K562 (cell line): ENCODE data around the gene CLIC5.

Source experiments
- FOXJ3 ChIP-seq: sonication (generic); formaldehyde crosslinking; IDR thresholded peaks from 2 replicates; pipeline ENCODE4 v1.4.0; 2020; ENCODE audit warnings: mild to moderate bottlenecking, missing genetic modification reagents
- JUNB ChIP-seq: fragments of 450-650 bp; formaldehyde crosslinking; conservative IDR thresholded peaks from 2 replicates; pipeline ENCODE4 v1.4.0; 2020; ENCODE audit warnings: mild to moderate bottlenecking
- KDM1A ChIP-seq, 2 experiments: fragments of 450-650 bp; IDR thresholded peaks; 2 replicates each; pipeline ENCODE4 v1.6.1; 2016; ENCODE audit warnings: mild to moderate bottlenecking in 2 of 2
- NCOA4 ChIP-seq: fragments of 450-650 bp; IDR thresholded peaks from 2 replicates; pipeline ENCODE4 v1.6.1; 2018; ENCODE audit warnings: mild to moderate bottlenecking; ENCODE audit not compliant: partially characterized antibody
- NCOR1 ChIP-seq: fragments of 450-650 bp; IDR thresholded peaks from 2 replicates; pipeline ENCODE4 v1.6.1; 2016; ENCODE audit warnings: mild to moderate bottlenecking, moderate library complexity
- NFE2 ChIP-seq: IDR thresholded peaks from 2 replicates; pipeline ENCODE4 v1.6.1; 2014; ENCODE audit warnings: antibody characterized with exemption, low read depth
- POLR2AphosphoS5 ChIP-seq: IDR thresholded peaks from 2 replicates; pipeline ENCODE4 v1.6.1; 2011; ENCODE audit warnings: mild to moderate bottlenecking, low read depth, low read length, moderate library complexity; ENCODE audit not compliant: control insufficient read depth, insufficient read depth
- POLR3A ChIP-seq: IDR thresholded peaks from 2 replicates; pipeline ENCODE4 v1.6.1; 2011; ENCODE audit warnings: borderline replicate concordance, mild to moderate bottlenecking, moderate library complexity; ENCODE audit not compliant: insufficient read length, insufficient read depth; ENCODE audit errors: extremely low read depth
- RAD21 ChIP-seq, 2 experiments: fragments of 250-450 bp in 1 of 2; fragments of 450-650 bp in 1 of 2; sonication (Bioruptor Pico) in 1 of 2; formaldehyde crosslinking in 1 of 2; IDR thresholded peaks in 1 of 2; conservative IDR thresholded peaks in 1 of 2; 2 replicates each; pipeline versions ENCODE4 v1.4.0 to v1.8.0; 2020 to 2022; ENCODE audit warnings: mild to moderate bottlenecking in 2 of 2, moderate library complexity in 1 of 2
- ZNF239 ChIP-seq: fragments of 250-450 bp; sonication (Bioruptor Pico); IDR thresholded peaks from 2 replicates; pipeline ENCODE4 v1.4.0; 2020; ENCODE audit warnings: mild to moderate bottlenecking
- ZNF316 ChIP-seq: fragments of 450-650 bp; IDR thresholded peaks from 2 replicates; pipeline ENCODE4 v1.6.1; 2016
- ZNF561 ChIP-seq: fragments of 450-650 bp; formaldehyde crosslinking; conservative IDR thresholded peaks from 2 replicates; pipeline ENCODE4 v1.4.0; 2020; ENCODE audit warnings: mild to moderate bottlenecking, moderate library complexity
- TF ChIP-seq, protein P1 (sequence below), 3 experiments: IDR thresholded peaks in 2 of 3; conservative IDR thresholded peaks in 1 of 3; 2 replicates each; pipeline ENCODE4 v1.5.1; 2011 to 2012; ENCODE audit warnings: low read length in 3 of 3, mild to moderate bottlenecking in 3 of 3, control low read depth in 2 of 3, improper control_type of control experiment in 1 of 3, inconsistent platforms in 1 of 3, low read depth in 1 of 3, mixed read lengths in 1 of 3, moderate library complexity in 1 of 3; ENCODE audit not compliant: insufficient read depth in 2 of 3

DNA sequence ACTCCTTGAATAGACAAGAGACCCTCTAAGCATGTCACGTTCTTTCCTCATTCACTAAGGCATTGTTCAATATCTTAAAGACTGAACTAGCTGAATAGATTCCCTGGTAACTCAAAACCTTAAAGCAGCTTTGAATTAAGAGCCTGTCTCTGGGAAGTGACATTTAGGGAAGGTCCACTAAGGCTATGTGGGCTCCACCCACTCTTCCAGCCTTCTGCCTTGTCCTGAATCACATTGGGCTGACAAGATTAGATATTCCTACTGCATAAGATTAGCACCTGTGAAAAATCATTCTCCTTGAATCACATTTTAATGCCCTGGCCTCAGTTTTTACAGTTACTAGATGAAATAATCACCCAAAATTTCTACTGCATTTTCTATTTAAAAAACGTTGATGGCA is 36.3 kb downstream of the CLIC5 start:
- TF ChIP-seq NFE2: no peak
- TF ChIP-seq, protein P1, sequence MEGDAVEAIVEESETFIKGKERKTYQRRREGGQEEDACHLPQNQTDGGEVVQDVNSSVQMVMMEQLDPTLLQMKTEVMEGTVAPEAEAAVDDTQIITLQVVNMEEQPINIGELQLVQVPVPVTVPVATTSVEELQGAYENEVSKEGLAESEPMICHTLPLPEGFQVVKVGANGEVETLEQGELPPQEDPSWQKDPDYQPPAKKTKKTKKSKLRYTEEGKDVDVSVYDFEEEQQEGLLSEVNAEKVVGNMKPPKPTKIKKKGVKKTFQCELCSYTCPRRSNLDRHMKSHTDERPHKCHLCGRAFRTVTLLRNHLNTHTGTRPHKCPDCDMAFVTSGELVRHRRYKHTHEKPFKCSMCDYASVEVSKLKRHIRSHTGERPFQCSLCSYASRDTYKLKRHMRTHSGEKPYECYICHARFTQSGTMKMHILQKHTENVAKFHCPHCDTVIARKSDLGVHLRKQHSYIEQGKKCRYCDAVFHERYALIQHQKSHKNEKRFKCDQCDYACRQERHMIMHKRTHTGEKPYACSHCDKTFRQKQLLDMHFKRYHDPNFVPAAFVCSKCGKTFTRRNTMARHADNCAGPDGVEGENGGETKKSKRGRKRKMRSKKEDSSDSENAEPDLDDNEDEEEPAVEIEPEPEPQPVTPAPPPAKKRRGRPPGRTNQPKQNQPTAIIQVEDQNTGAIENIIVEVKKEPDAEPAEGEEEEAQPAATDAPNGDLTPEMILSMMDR (IDR thresholded peaks at IDR 0.05 in 2 of 3, conservative IDR thresholded peaks at IDR 0.05 in 1 of 3; ENCODE audit: insufficient read depth in 2 of 3, low read depth in 1 of 3, low read length in 3 of 3): no peak
- no peak for TF ChIP-seq NCOA4
- no peak for TF ChIP-seq POLR2AphosphoS5
- TF ChIP-seq ZNF316: no peak
- no peak for TF ChIP-seq NCOR1
- no peak for TF ChIP-seq RAD21 (CRISPR knock-in tag; conservative IDR thresholded peaks at IDR 0.05 in 1 of 2, IDR thresholded peaks at IDR 0.05 in 1 of 2)
- no peak for TF ChIP-seq ZNF239
- no peak for TF ChIP-seq FOXJ3 (CRISPR knock-in tag)
- no peak for TF ChIP-seq JUNB
- TF ChIP-seq ZNF561 (CRISPR knock-in tag): no peak
- no peak for TF ChIP-seq POLR3A
- TF ChIP-seq KDM1A (IDR thresholded peaks at IDR 0.05): no peak
